SIG-M5 treated with dmso at 0.1 percent for 504 hours (cell line): ENCODE results near the gene OSBPL6.

Source experiments
- DNase-seq: peaks from one replicate; lab custom pipeline; 2025; ENCODE audit not compliant: unreplicated experiment; lab: John Stamatoyannopoulos, UW

OSBPL6 gene

GRCh38 chr2:178269438-178270224, 75.3 kb downstream of the OSBPL6 start:
- no peak for DNase-seq

DNA sequence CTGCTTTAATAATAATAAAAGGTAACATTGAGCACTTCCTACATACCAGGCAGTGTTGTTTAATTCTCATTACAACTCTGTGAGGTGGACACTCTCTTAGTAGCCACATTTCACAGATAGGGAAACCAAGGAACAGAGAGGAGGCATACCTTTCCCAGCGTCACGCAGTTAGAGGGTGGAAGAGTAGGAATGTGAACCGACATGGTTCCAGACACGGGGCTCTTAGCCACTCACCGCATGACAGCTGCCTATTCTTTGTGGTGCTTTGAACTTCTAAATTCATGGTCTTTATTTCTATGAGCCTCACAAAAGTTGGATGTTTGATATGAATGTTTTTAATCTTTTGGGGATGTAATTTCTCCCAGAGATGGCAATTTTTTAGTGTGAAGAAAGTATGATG, 76.0 kb downstream of the OSBPL6 start:
- DNase-seq: no peak

DNA sequence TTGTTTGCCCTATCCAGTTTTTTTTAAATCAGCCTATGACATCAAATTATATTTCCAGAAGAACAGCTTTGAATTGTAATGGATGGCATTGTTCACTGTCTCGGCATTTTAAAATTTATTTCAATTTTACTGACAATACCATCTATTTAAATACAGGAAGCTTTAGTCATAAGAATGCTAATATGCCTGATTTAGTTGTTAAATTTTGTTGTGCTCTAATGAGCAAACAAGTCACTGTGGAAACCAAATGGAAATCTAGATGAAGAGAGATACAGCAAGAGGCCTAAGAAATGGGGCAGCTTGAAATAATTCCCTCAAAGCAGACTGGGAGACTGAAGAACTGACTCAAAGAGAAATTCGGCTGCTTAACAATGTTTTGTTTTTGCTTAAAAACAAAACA, 76.8 kb downstream of the OSBPL6 start:
- no peak for DNase-seq

- no peak for DNase-seq
Observed at GRCh38 chr2:178271629-178272333, 77.5 kb downstream of the OSBPL6 start.

- DNase-seq: no peak
Observed at GRCh38 chr2:178273787-178274360, 79.6 kb downstream of the OSBPL6 start.

DNA sequence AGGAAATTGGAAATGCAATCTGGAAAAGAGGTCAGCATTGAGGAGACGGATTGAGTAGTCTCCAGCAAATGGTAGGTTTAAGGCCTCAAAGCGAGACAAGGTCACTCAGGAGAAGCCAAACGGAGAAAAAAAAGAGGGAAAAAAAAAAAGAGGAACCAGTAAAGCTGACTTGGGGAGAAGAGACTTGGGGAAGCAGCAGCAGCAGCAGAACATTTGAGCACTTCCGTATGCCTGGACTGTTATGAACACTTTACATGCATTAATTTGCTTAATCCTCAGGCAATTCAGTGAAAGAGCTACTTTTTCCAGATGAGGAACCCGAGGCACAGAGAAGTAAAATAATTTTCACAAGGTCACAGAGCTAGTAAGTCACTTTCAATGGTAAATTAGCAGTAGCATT, 81.3 kb downstream of the OSBPL6 start:
- DNase-seq: peak; percentile 45

GRCh38 chr2:178277741-178278197, 83.5 kb downstream of the OSBPL6 start:
- DNase-seq: no peak

DNA sequence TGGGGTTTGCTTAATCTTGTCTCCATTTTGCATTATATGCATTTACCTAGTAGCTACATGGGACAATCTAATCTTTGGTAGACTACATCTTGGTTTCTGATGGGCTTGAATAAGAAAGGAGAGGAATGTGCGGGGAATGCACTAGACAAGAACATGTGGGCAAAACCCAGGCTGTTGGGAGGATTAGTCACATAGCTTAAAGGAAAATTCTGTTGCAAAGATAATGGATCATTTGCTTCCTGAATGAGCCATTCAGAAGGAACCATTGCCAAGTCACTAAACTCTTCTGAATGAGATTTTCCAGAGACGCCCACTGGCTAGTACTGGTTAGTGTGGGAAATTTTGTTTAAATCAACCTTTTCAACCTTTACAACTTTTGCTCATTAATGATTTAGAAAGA, 84.8 kb downstream of the OSBPL6 start:
- DNase-seq: no peak

- no peak for DNase-seq
Observed at GRCh38 chr2:178279636-178280035, 85.3 kb downstream of the OSBPL6 start.

GRCh38 chr2:178280244-178280852, 86.0 kb downstream of the OSBPL6 start:
- peak; percentile 55 for DNase-seq

- no peak for DNase-seq
Observed at GRCh38 chr2:178282075-178282815, 87.9 kb downstream of the OSBPL6 start.

DNA sequence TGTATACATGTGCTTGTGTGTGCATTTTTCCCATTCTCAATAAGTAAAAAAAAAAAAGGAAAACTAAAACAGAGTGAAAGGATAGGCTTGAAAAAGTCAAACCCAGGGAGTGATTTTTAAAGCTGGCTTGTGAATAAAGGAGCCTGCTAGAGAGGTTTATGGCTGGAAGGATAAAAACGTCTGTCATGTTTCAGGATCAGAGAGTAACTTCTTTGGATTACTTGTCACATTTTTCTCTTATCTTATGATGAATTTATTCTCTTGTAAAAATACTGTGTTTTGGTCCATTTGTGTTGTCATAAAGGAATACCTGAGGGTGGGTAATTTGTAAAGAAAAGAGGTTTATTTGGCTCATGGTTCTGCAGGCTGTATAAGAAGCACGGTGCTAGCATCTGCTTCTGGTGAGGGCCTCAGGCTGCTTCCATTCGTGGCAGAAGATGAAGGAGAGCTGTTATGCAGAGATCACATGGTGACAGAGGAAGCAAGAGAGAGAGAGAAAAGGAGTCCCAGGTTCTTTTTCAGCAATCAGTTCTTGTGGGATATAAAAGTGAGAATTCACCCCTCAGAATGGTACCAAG, 89.1 kb downstream of the OSBPL6 start:
- no peak for DNase-seq

GRCh38 chr2:178284613-178285286, 90.4 kb downstream of the OSBPL6 start:
- no peak for DNase-seq

- DNase-seq: no peak
Observed at GRCh38 chr2:178285287-178285615, 90.9 kb downstream of the OSBPL6 start.

DNA sequence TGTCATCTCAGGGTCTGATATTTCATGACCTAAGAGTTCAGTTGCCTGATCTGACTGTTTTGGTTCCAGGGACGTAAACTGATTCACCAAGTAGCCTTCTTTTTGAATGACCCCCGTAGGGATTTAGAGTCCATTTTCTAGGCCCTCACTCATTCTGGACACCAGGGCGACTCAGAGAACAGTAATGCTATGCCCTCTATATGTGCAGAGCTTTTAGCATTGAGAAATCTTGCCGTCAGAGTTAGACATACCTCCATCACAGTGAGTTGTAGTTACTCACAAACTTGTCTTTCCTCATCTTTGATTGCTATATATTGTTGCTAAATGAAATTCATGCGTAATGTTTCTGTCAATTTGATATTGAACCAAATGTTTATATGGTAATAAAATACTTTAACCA, 92.3 kb downstream of the OSBPL6 start:
- no peak for DNase-seq

DNA sequence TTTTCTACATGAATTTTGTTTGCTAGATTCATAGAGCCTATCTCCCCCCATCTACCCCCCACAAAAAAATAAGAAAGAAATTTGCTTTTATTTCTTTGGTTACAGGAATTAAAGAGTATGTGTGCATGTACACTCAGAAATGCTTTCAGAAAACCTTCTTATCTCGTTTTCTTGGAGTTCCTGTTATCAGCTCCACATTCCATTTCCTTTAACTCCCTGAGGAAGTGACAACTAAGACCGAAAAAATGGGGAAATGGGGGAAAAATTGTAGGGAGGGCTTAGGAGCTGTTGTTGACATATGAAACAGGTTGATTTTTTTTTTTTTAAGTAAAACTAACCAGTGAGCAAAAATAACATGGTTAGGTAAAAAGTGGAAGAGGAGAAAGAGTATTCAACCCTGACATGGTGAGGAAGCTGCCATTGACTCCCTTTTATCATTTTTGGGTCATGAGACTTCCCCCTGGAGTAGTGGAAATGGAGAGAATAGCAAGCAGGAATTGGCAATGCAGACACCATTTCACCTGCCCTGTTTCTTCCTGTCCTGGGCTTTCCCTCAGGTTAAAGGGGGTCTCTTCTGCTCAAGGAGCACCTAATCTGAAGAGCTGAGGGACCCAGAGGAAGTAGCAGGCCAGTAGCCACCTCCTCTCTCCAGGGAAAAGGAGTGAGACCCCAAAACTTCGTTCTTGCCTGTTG, 93.5 kb downstream of the OSBPL6 start:
- DNase-seq: no peak

- no peak for DNase-seq
Observed at GRCh38 chr2:178291703-178292102, 97.4 kb downstream of the OSBPL6 start.

DNA sequence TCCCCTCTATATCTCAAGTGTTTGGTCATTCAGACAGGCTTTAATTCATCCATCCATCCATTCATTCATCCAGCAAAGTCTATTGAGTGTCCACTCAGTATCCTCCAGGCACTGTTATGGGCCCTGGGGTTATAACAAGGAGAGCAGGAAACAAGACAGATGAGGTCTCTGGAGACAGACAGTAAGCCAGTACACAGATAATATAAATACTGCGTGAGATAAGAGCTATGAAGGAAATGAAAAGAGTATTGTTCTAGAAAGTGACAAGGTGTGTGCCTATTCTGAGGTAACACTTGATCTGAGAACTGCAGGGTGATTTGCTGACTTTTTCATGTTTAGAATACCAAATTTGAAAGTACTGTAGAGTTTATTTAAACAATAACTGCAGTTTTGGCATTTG, 98.3 kb downstream of the OSBPL6 start:
- DNase-seq: no peak

DNA sequence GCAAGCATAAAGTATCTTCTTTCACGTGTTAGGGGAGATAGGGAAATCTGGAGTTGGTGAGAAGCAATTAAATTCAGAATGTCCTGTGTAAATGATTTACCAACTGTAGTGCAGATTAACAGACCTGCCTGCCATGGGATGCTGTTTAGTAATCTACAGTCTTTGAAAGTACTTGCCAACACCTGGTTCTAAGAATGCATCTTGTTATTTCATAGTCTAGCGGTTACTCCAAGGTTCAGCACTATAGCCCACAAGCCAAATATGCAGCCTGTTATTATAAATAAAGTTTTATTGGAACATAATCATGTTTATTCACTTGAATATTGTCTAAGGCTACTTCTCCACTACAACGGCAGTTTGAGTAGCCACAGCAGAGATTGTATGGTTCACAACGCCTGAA, 100.8 kb downstream of the OSBPL6 start:
- no peak for DNase-seq

DNA sequence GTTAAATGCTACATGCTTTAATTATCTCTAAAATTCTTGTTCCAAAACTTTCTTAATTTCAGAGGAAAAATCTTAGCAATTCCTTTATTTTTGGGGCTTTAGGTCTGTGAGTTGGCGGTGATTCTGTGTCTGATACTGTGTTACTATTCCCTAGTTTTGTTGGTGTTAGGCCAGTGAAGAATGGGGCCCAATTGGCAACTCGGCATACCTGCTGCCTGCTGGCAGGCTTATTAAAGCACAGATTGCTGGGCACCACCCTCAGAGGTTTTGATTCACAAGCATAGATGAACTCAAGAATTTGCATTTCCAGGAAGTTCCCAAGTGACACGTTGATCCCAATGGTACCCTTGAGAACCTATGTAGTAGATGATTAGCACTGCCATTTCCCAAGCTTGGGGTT, 101.6 kb downstream of the OSBPL6 start:
- no peak for DNase-seq
